SK-N-SH treated with all-trans-retinoic acid at 6 μM for 48 hours (cell line): ENCODE results near the gene FOXP3.

Experiments
- ATAC-seq: fragments of 200-7000 bp; cut with Tn5 transposase; 3 replicates; pipeline ENCODE4 v1.9.1; 2020; ENCODE audit warnings: mild to moderate bottlenecking, moderate library complexity
- ARNTL ChIP-seq: fragments of 450-650 bp; formaldehyde crosslinking; IDR thresholded peaks from 2 replicates; pipeline ENCODE4 v1.5.0; 2020; ENCODE audit warnings: low read depth, mild to moderate bottlenecking, moderate library complexity, borderline replicate concordance
- BACH2 ChIP-seq: fragments of 250-450 bp; sonication (Bioruptor Pico); IDR thresholded peaks from 2 replicates; pipeline ENCODE4 v1.9.0; 2021; ENCODE audit warnings: mild to moderate bottlenecking, borderline replicate concordance
- CREB5 ChIP-seq: fragments of 250-450 bp; sonication (Bioruptor Pico); IDR thresholded peaks from 2 replicates; pipeline ENCODE4 v1.5.1; 2020; ENCODE audit warnings: low read depth, mild to moderate bottlenecking, moderate library complexity
- CSRNP3 ChIP-seq: fragments of 250-450 bp; sonication (Bioruptor Pico); IDR thresholded peaks from 2 replicates; pipeline ENCODE4 v1.5.1; 2021; ENCODE audit warnings: mild to moderate bottlenecking, moderate library complexity
- ESRRG ChIP-seq: fragments of 250-450 bp; sonication (Bioruptor Pico); IDR thresholded peaks from 2 replicates; pipeline ENCODE4 v1.6.1; 2021; ENCODE audit warnings: mild to moderate bottlenecking
- GLIS3 ChIP-seq: fragments of 250-450 bp; sonication (Bioruptor Pico); IDR thresholded peaks from 2 replicates; pipeline ENCODE4 v1.5.0; 2020; ENCODE audit warnings: mild to moderate bottlenecking, moderate library complexity
- ISL1 ChIP-seq: fragments of 250-450 bp; sonication (Bioruptor Pico); IDR thresholded peaks from 2 replicates; pipeline ENCODE4 v2.1.2; 2022; ENCODE audit warnings: mild to moderate bottlenecking, moderate library complexity
- OSR1 ChIP-seq: fragments of 250-450 bp; sonication (Bioruptor Pico); IDR thresholded peaks from 2 replicates; pipeline ENCODE4 v1.8.0; 2022; ENCODE audit warnings: moderate library complexity, mild to moderate bottlenecking, inconsistent platforms
- PATZ1 ChIP-seq: fragments of 250-450 bp; sonication (Bioruptor Pico); IDR thresholded peaks from 2 replicates; pipeline ENCODE4 v1.8.0; 2020; ENCODE audit warnings: mild to moderate bottlenecking, moderate library complexity, borderline replicate concordance
- POU6F1 ChIP-seq: fragments of 250-450 bp; sonication (Bioruptor Pico); IDR thresholded peaks from 2 replicates; pipeline ENCODE4 v1.8.0; 2021; ENCODE audit warnings: low read depth, mild to moderate bottlenecking, moderate library complexity, borderline replicate concordance
- PPARA ChIP-seq: fragments of 250-450 bp; sonication (Bioruptor Pico); IDR thresholded peaks from 2 replicates; pipeline ENCODE4 v1.5.0; 2020; ENCODE audit warnings: mild to moderate bottlenecking, borderline replicate concordance
- RARB ChIP-seq: fragments of 250-450 bp; sonication (Bioruptor Pico); IDR thresholded peaks from 2 replicates; pipeline ENCODE4 v1.8.0; 2021; ENCODE audit warnings: mild to moderate bottlenecking, moderate library complexity
- SNAI2 ChIP-seq: fragments of 250-450 bp; sonication (Bioruptor Pico); IDR thresholded peaks from 2 replicates; pipeline ENCODE4 v1.5.0; 2020; ENCODE audit warnings: mild to moderate bottlenecking, moderate library complexity
- TCF4 ChIP-seq: fragments of 250-450 bp; sonication (Bioruptor Pico); IDR thresholded peaks from 2 replicates; pipeline ENCODE4 v1.8.0; 2021; ENCODE audit warnings: mild to moderate bottlenecking, moderate library complexity, borderline replicate concordance
- TOX ChIP-seq: fragments of 250-450 bp; sonication (Bioruptor Pico); IDR thresholded peaks from 2 replicates; pipeline ENCODE4 v1.8.0; 2021; ENCODE audit warnings: mild to moderate bottlenecking, moderate library complexity, borderline replicate concordance
- TSHZ2 ChIP-seq: fragments of 250-450 bp; sonication (Bioruptor Pico); IDR thresholded peaks from 2 replicates; pipeline ENCODE4 v1.5.0; 2020; ENCODE audit warnings: mild to moderate bottlenecking, moderate library complexity
- ZFP3 ChIP-seq: fragments of 250-450 bp; sonication (Bioruptor Pico); IDR thresholded peaks from 2 replicates; pipeline ENCODE4 v1.5.0; 2020; ENCODE audit warnings: mild to moderate bottlenecking, moderate library complexity
- ZFP30 ChIP-seq: fragments of 450-650 bp; formaldehyde crosslinking; IDR thresholded peaks from 2 replicates; pipeline ENCODE4 v1.5.0; 2022; ENCODE audit warnings: mild to moderate bottlenecking, moderate library complexity
- ZNF565 ChIP-seq: fragments of 450-650 bp; formaldehyde crosslinking; conservative IDR thresholded peaks from 2 replicates; pipeline ENCODE4 v1.5.0; 2020; ENCODE audit warnings: low read depth, mild to moderate bottlenecking, moderate library complexity
- ZNF70 ChIP-seq: fragments of 450-650 bp; formaldehyde crosslinking; IDR thresholded peaks from 2 replicates; pipeline ENCODE4 v1.5.0; 2020; ENCODE audit warnings: mild to moderate bottlenecking, moderate library complexity

FOXP3 gene

GRCh38 chrX:49256268-49256995 is 8.1 kb downstream of the FOXP3 start:
- ATAC-seq = no peak
- TF ChIP-seq ESRRG (CRISPR knock-in tag) (no peak), GLIS3 (CRISPR knock-in tag) (no peak), PPARA (no peak), POU6F1 (CRISPR knock-in tag) (no peak), SNAI2 (no peak), TOX (no peak)
- TF ChIP-seq, all 23 proteins: peak for 0

GRCh38 chrX:49254639-49255038 is 9.9 kb downstream of the FOXP3 start:
- TF ChIP-seq ZNF565 (CRISPR knock-in tag) (no peak), ZFP30 (CRISPR knock-in tag) (no peak), TCF4 (CRISPR knock-in tag) (no peak), PATZ1 (no peak), BACH2 (no peak), OSR1 (CRISPR knock-in tag) (no peak), GLIS3 (CRISPR knock-in tag) (no peak), ESRRG (CRISPR knock-in tag) (no peak), PPARA (no peak)
- ATAC-seq = no peak

GRCh38 chrX:49251325-49251724 is 13.2 kb downstream of the FOXP3 start:
- no peak for ATAC-seq
- no peak for TF ChIP-seq TOX
- no peak for TF ChIP-seq ESRRG (CRISPR knock-in tag)
- no peak for TF ChIP-seq ISL1 (CRISPR knock-in tag)
- no peak for TF ChIP-seq GLIS3 (CRISPR knock-in tag)
- TF ChIP-seq ZFP30 (CRISPR knock-in tag) = no peak
- no peak for TF ChIP-seq ZFP3 (CRISPR knock-in tag)
- TF ChIP-seq BACH2 = no peak
- no peak for TF ChIP-seq CREB5 (CRISPR knock-in tag)
- no peak for TF ChIP-seq ZNF565 (CRISPR knock-in tag)
- TF ChIP-seq RARB = no peak
- TF ChIP-seq POU6F1 (CRISPR knock-in tag) = no peak
- TF ChIP-seq ARNTL (CRISPR knock-in tag) = no peak
- TF ChIP-seq PPARA = no peak
- TF ChIP-seq TSHZ2 (CRISPR knock-in tag) = no peak

- ATAC-seq = no peak
- TF ChIP-seq ESRRG (CRISPR knock-in tag) = no peak
- TF ChIP-seq RARB = no peak
- TF ChIP-seq ZNF565 (CRISPR knock-in tag) = no peak
- TF ChIP-seq CSRNP3 = no peak
- no peak for TF ChIP-seq OSR1 (CRISPR knock-in tag)
- TF ChIP-seq TOX = no peak
- TF ChIP-seq ZNF70 (CRISPR knock-in tag) = no peak
- TF ChIP-seq GLIS3 (CRISPR knock-in tag) = no peak
- no peak for TF ChIP-seq PATZ1
Measured at GRCh38 chrX:49250578-49250977, 13.9 kb downstream of the FOXP3 start.
